Esophagus squamous epithelium (tissue), 4 donors: ENCODE data around the gene EPC2.

Source experiments
- CTCF ChIP-seq, 6 experiments: fragments of 450-650 bp in 4 of 6; fragments of 200-600 bp in 2 of 6; sonication (generic) in 2 of 6; IDR thresholded peaks; one replicate each; pipeline ENCODE4 v1.5.1; 2016 to 2019; ENCODE audit warnings: antibody characterized with exemption in 6 of 6, mild to moderate bottlenecking in 4 of 6, moderate library complexity in 4 of 6
- POLR2A ChIP-seq, 4 donors: fragments of 450-650 bp; IDR thresholded peaks; one replicate each; pipeline ENCODE4 v1.6.1; 2017; ENCODE audit warnings: antibody characterized with exemption in 4 of 4, mild to moderate bottlenecking in 4 of 4, moderate library complexity in 3 of 4

- TF ChIP-seq CTCF (IDR thresholded peaks at IDR 0.05), result no peak
- no peak for TF ChIP-seq POLR2A (IDR thresholded peaks at IDR 0.05)
Observed at GRCh38 chr2:148634749-148635148, 9.8 kb upstream of the EPC2 start.
